Caco-2 (cell line): Measurements from ENCODE around the gene SGMS1. TPM values are rescaled to one million over a fixed set of nuclear protein-coding genes. Genes with fewer than 3 reads are reported as not detected.

Experiments
- BruUV-seq: library from RNA; stranded (reverse); fragments of 400-500 nt; replicated peaks from 2 replicates; lab custom pipeline; 2021; lab: Mats Ljungman, UMichigan
- CTCF ChIA-PET: fragments of 300-600 bp; sonication (Branson Sonifier 250); formaldehyde crosslinking; loops from one replicate; lab custom pipeline; 2022; ENCODE audit warnings: antibody characterized with exemption; lab: Charles Lee
- POLR2A ChIA-PET: fragments of 300-600 bp; sonication (Branson Sonifier 250); formaldehyde crosslinking; loops from one replicate; lab custom pipeline; 2022; ENCODE audit warnings: antibody characterized with exemption; lab: Charles Lee
- DNase-seq, 2 experiments: peaks; one replicate each; pipeline versions ENCODE4 v3.0.0 to v3.0.0-alpha.2; 2020 to 2022
- H3K27me3 ChIP-seq: replicated peaks from 2 replicates; pipeline ENCODE4 v1.6.0; 2011; ENCODE audit warnings: low read length; ENCODE audit not compliant: control insufficient read depth, insufficient read depth
- H3K36me3 ChIP-seq: 2 replicates; pipeline ENCODE4 v1.5.1; 2011; ENCODE audit warnings: low read length; ENCODE audit not compliant: control insufficient read depth, insufficient read depth
- H3K4me1 ChIP-seq: fragments of 250-450 bp; sonication (Bioruptor Pico); 2 replicates; pipeline ENCODE4 v1.5.1; 2020; ENCODE audit warnings: mild to moderate bottlenecking
- H3K4me3 ChIP-seq: 2 replicates; pipeline ENCODE4 v1.5.1; 2011; ENCODE audit warnings: low read depth, mild to moderate bottlenecking, control low read depth, low read length
- H3K9me3 ChIP-seq: fragments of 250-450 bp; sonication (Bioruptor Pico); 2 replicates; pipeline ENCODE4 v1.5.1; 2020; ENCODE audit warnings: mild to moderate bottlenecking, moderate library complexity
- H3K27ac Mint-ChIP-seq: one replicate; pipeline ENCODE4 v1.8.0; 2022; ENCODE audit warnings: mixed read lengths; ENCODE audit not compliant: unreplicated experiment
- H3K27me3 Mint-ChIP-seq: one replicate; pipeline ENCODE4 v1.8.0; 2022; ENCODE audit warnings: mixed read lengths; ENCODE audit not compliant: insufficient read depth, unreplicated experiment
- H3K36me3 Mint-ChIP-seq: one replicate; pipeline ENCODE4 v1.8.0; 2022; ENCODE audit warnings: mild to moderate bottlenecking, mixed read lengths; ENCODE audit not compliant: insufficient read depth, unreplicated experiment
- H3K4me1 Mint-ChIP-seq: one replicate; pipeline ENCODE4 v1.8.0; 2022; ENCODE audit warnings: low read depth, mixed read lengths; ENCODE audit not compliant: unreplicated experiment
- H3K4me3 Mint-ChIP-seq: one replicate; pipeline ENCODE4 v1.8.0; 2022; ENCODE audit warnings: mild to moderate bottlenecking, moderate library complexity, mixed read lengths; ENCODE audit not compliant: unreplicated experiment
- H3K9me3 Mint-ChIP-seq: one replicate; pipeline ENCODE4 v1.8.0; 2022; ENCODE audit warnings: mixed read lengths; ENCODE audit not compliant: unreplicated experiment
- intact Hi-C: fragments of 100-400 bp; cut with micrococcal nuclease; formaldehyde crosslinking; loops from one replicate; pipeline ENCODE4 v1.10.0; 2022; ENCODE audit not compliant: unreplicated experiment
- total RNA-seq: library from RNA; stranded (reverse); gene quantifications from 2 replicates; pipeline ENCODE4 v1.2.3, GENCODE V29; 2022
- TF ChIP-seq, protein P1 (sequence below), 2 experiments: fragments of 200-600 bp in 1 of 2; IDR thresholded peaks; 1 replicate in 1 of 2; 2 replicates in 1 of 2; pipeline versions ENCODE4 v1.5.1 to v1.8.0; 2011 to 2022; ENCODE audit warnings: antibody characterized with exemption in 1 of 2, control low read depth in 1 of 2, inconsistent platforms in 1 of 2, low read depth in 1 of 2, low read length in 1 of 2, mild to moderate bottlenecking in 1 of 2, moderate library complexity in 1 of 2; ENCODE audit not compliant: insufficient read depth in 1 of 2, severe bottlenecking in 1 of 2, unreplicated experiment in 1 of 2

Gene SGMS1
- total RNA-seq, 1 experiment from 2014 or later: 30.5 TPM

DNA sequence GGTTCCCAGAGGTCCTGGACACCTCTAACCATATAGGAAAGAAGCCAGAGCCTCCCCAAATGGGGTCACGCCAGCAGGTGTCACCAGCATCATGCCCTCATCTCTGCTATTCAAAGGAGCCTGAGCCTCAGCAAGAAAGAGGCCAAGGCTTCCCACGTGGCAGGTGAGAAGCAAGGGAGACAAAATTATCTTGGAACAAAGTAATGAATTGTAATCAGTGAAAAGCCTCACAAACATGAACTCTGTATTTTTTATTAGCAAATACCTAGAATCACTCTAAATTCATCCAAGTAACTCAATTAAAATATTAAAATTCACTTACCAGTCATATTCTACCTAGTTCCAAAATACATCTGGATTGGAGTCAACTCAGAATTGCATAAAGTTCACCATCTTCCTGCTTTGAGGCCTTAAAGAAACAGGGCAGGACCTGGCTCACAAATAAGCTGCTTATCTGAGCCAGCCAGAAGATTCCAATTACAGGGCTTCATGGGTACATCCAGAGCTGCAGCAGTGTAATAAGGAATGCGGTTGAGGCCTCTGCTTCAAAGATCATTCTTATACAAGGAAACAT lies 68.7 kb downstream of the SGMS1 start:
- intact Hi-C loops: loop anchor here (1.0 to 10.0 kb wide), 2 partner anchors 67 to 190 kb away; no protein-coding TSS in a partner anchor
- Mint-ChIP-seq H3K9me3 (no peaks in the 10 kb centered on the region), H3K27me3 (no peaks in the 10 kb centered on the region), H3K36me3 (no peaks in the 10 kb centered on the region), H3K4me3 (no peak overlapping the region), H3K4me1 (peaks cover 15% of the 10 kb centered on the region), H3K27ac (no peak overlapping the region)
- ChIA-PET CTCF (interaction anchor here (0.6 to 0.7 kb wide), 3 partner anchors 68 to 98 kb away, joined by 3 read pairs; no protein-coding TSS in a partner anchor), POLR2A (no interaction called here)
- Histone ChIP-seq H3K36me3 (no peaks in the 10 kb centered on the region), H3K27me3 (no peaks in the 10 kb centered on the region), H3K4me1 (peaks cover 15% of the 10 kb centered on the region), H3K9me3 (no peaks in the 10 kb centered on the region), H3K4me3 (no peak overlapping the region)
- DNase-seq: peak in 1 of 2 experiments; percentile 62
- BruUV-seq: no TSS peak
- TF ChIP-seq, protein P1, sequence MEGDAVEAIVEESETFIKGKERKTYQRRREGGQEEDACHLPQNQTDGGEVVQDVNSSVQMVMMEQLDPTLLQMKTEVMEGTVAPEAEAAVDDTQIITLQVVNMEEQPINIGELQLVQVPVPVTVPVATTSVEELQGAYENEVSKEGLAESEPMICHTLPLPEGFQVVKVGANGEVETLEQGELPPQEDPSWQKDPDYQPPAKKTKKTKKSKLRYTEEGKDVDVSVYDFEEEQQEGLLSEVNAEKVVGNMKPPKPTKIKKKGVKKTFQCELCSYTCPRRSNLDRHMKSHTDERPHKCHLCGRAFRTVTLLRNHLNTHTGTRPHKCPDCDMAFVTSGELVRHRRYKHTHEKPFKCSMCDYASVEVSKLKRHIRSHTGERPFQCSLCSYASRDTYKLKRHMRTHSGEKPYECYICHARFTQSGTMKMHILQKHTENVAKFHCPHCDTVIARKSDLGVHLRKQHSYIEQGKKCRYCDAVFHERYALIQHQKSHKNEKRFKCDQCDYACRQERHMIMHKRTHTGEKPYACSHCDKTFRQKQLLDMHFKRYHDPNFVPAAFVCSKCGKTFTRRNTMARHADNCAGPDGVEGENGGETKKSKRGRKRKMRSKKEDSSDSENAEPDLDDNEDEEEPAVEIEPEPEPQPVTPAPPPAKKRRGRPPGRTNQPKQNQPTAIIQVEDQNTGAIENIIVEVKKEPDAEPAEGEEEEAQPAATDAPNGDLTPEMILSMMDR (IDR thresholded peaks at IDR 0.05; ENCODE audit: insufficient read depth in 1 of 2, low read depth in 1 of 2, low read length in 1 of 2, severe bottlenecking in 1 of 2, unreplicated experiment in 1 of 2): peak; percentile 12 to 51

GRCh38 chr10:50554376-50554994 lies 69.3 kb downstream of the SGMS1 start:
- no peaks in the 10 kb centered on the region for H3K9me3 Mint-ChIP-seq
- no peak overlapping the region for H3K4me3 Mint-ChIP-seq
- H3K27me3 ChIP-seq: no peaks in the 10 kb centered on the region
- no TSS peak for BruUV-seq
- no peaks in the 10 kb centered on the region for H3K36me3 Mint-ChIP-seq
- ChIA-PET CTCF (no interaction called here), POLR2A (no interaction called here)
- no peak overlapping the region for H3K27ac Mint-ChIP-seq
- TF ChIP-seq, protein P1 (IDR thresholded peaks at IDR 0.05; ENCODE audit: insufficient read depth in 1 of 2, low read depth in 1 of 2, low read length in 1 of 2, severe bottlenecking in 1 of 2, unreplicated experiment in 1 of 2): no peak
- no peak for DNase-seq
- peaks cover 19% of the 10 kb centered on the region for H3K4me1 Mint-ChIP-seq
- no peak overlapping the region for H3K4me3 ChIP-seq
- H3K4me1 ChIP-seq: peaks cover 21% of the 10 kb centered on the region
- intact Hi-C loops: loop anchor here (10.0 kb wide), 1 partner anchor 190 kb away; no protein-coding TSS in a partner anchor
- H3K36me3 ChIP-seq: no peaks in the 10 kb centered on the region
- H3K9me3 ChIP-seq: no peaks in the 10 kb centered on the region
- no peaks in the 10 kb centered on the region for H3K27me3 Mint-ChIP-seq

DNA sequence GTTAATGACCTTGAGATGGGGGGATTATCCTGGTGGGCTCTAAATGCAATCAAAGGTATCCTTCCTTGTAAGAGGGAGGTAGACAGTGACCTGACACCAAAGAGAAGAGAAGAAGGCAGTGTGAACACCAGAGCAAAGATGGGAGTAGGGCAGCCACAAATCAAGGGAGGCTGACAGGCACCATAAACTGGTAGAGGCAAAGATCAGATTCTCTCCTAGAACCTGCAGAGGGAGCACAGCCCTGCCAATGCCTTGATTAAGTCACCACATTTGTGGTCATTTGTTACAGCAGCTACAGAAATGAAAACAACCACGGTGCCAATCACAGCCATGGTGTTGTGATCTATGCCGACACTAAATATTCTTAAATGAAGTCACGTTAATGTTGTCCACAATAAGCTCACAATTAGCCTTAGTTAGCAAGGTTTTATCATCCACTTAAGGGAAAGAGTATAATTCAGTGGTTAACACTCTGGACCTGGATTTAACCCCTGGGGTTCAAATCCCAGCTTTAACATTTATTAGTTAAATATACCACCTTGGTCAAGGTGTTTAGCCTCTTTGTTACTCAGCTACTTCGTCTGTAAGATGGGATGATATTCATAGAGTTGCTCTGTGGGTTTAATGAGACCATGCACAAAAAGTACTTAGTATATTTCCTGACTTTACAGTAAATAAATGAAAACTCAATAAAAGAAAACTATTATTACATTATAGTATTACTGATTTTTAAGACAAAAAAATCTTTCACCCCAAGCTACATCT lies 70.8 kb downstream of the SGMS1 start:
- Histone ChIP-seq H3K4me1 (peaks cover 21% of the 10 kb centered on the region), H3K36me3 (no peaks in the 10 kb centered on the region), H3K27me3 (no peaks in the 10 kb centered on the region), H3K9me3 (peaks cover 5% of the 10 kb centered on the region; the same call in 1 of the 2 replicates), H3K4me3 (no peak overlapping the region)
- Mint-ChIP-seq H3K4me3 (no peak overlapping the region), H3K36me3 (no peaks in the 10 kb centered on the region), H3K4me1 (peaks cover 19% of the 10 kb centered on the region), H3K27me3 (no peaks in the 10 kb centered on the region), H3K9me3 (no peaks in the 10 kb centered on the region), H3K27ac (no peak overlapping the region)
- no TSS peak for BruUV-seq
- intact Hi-C loops: loop anchor here (1.0 to 10.0 kb wide), 2 partner anchors 8 to 188 kb away; no protein-coding TSS in a partner anchor
- ChIA-PET POLR2A (interaction anchor here (1.0 kb wide), 1 partner anchor 72 kb away, joined by 6 read pairs; no protein-coding TSS in a partner anchor), CTCF (interaction anchor here (0.7 to 1.2 kb wide), 3 partner anchors 13 to 72 kb away, joined by 3 to 8 read pairs (median 5); no protein-coding TSS in a partner anchor)
- DNase-seq: peak; percentile 65 to 67
- TF ChIP-seq, protein P1 (IDR thresholded peaks at IDR 0.05; ENCODE audit: insufficient read depth in 1 of 2, low read depth in 1 of 2, low read length in 1 of 2, severe bottlenecking in 1 of 2, unreplicated experiment in 1 of 2): peak; percentile 53 to 64
